Right cardiac atrium (tissue), 5 donors: Measurements from ENCODE around the gene GAS7. TPM values are rescaled to one million over a fixed set of nuclear protein-coding genes. Genes with fewer than 3 reads are reported as not detected.
"Not testable (repeated sequence)": the region's sequence is repeated elsewhere in the genome, so short reads cannot be mapped to it uniquely, and the experiment has no call there.

Experiments
- ATAC-seq, 2 donors: fragments of 200-7000 bp; cut with Tn5 transposase; one replicate each; pipeline versions ENCODE4 v1.8.0 to v1.9.1; 2020; ENCODE audit warnings: moderate library complexity in 2 of 2, mild to moderate bottlenecking in 1 of 2
- DNase-seq, 3 donors: peaks; one replicate each; pipeline ENCODE4 v3.0.0-alpha.2; 2020
- H3K27ac ChIP-seq: one replicate; pipeline ENCODE4 v1.5.1; 2013; ENCODE audit warnings: mild to moderate bottlenecking, low read length, control low read depth, moderate library complexity
- H3K27me3 ChIP-seq: one replicate; pipeline ENCODE4 v1.6.1; 2013; ENCODE audit not compliant: control insufficient read depth, insufficient read depth
- H3K4me1 ChIP-seq: one replicate; pipeline ENCODE4 v1.6.1; 2013; ENCODE audit warnings: low read length; ENCODE audit not compliant: control insufficient read depth, insufficient read depth
- H3K4me3 ChIP-seq: one replicate; pipeline ENCODE4 v1.5.1; 2013; ENCODE audit warnings: low read length, control low read depth
- H3K9me3 ChIP-seq: one replicate; pipeline ENCODE4 v1.6.1; 2013; ENCODE audit warnings: low read length; ENCODE audit not compliant: control insufficient read depth
- WGBS: extraction: QIAGEN DNeasy Blood & Tissue Kit; methylation state at CpG from one replicate; pipeline ENCODE4 v1.1.7; 2013; 5-methylcytosine and 5-hydroxymethylcytosine counted together
- intact Hi-C, 4 donors: fragments of 100-400 bp; cut with DNase I; formaldehyde crosslinking; loops; one replicate each; pipeline versions ENCODE4 v1.11.0 to v1.14.0; 2022 to 2023
- polyA plus RNA-seq: library from polyadenylated mRNA; stranded (reverse); fragments of 200-250 nt; gene quantifications from one replicate; pipeline ENCODE4 v1.2.3, GENCODE V29; 2013
- total RNA-seq, 4 donors: library from RNA; stranded (reverse); fragmentation: NEBNext Ultra II Directional; extraction: Animal tissue kit (Norgen Biotek cat#: 25700); gene quantifications; one replicate each; pipeline ENCODE4 v1.2.1, GENCODE V29; 2021
- donor health status: healthy with polysubstance abuse.
- donor health status: DM: no; HTN: yes; CAD: no.
- donor health status: DM: no; HTN: no; CAD: no.
- donor health status: DM: no; HTN: yes; CAD: no; lungs with severe emphysema.
- donor health status: DM: yes; HTN: yes; CAD: no.

Gene GAS7
- total and polyA plus RNA-seq, 5 donors: 40.3 to 200 (median 113) TPM

DNA sequence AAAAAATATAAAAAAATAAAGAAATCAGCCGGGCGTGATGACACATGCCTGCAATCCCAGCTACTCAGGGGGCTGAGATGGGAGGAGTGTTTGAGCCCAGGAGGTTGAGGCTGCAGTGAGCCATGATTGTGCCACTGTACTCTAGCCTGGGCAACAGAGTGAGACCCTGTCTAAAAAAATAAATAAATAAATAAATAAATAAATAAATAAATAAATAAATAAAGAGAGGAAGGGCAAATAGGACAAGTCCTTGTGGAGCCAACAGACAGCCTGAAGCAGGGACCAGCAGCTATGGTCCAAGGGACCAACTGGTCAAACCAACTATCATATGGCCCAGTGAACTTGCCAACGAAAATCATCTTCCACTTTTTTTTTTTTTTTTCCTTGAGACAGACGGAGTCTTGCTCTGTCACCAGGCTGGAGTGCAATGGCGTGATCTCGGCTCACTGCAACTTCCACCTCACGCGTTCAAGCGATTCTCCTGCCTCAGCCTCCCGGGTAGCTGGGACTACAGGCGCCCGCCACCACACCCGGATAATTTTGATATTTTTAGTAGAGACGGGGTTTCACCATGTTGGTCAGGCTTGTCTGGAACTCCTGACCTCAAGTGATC, 181.3 kb downstream of the GAS7 start:
- H3K27ac ChIP-seq, H3K4me1 ChIP-seq, H3K27me3 ChIP-seq, H3K4me3 ChIP-seq, H3K9me3 ChIP-seq, intact Hi-C loops, ATAC-seq: not testable (repeated sequence)
- DNase-seq: peak in 1 of 3 donors; percentile 24
- 89% methylated on average over 14 of the region's 14 CpGs for WGBS

DNA sequence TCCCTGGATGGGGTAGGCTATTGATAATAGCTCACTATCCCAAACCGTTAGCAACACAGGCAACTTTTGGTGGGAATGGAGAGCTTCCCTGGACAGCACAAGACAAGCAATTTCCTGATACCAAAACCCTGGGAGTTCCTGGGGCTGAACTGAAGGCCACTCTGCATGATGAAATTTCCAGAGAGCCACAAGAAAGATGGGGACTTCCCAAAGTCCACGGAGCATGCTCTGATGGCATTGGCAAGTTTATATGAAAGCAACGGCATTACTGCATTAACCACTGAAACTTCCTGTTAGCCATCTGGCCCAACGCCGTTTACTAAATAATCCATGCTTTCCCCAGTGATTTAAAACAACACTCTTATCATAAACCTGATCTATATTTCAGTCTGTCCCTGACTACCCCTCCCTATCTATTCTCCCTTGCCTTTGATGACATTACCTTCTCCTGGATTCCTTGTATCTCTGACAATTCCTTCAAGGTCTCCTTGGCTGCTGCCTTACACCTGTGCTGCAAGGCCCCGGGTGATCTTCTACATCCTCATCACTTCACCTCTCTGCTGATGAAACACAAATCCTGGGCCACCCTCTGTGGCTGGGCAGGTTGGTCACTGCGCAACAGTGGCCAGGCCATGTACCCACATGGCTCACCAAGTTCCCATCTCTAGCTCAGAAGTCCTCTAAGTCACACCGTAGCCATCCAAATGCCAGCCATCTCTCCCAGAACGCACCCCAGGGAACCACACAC, 184.9 kb downstream of the GAS7 start:
- 64% methylated on average over 9 of the region's 9 CpGs for WGBS
- peak in 1 of 3 donors; percentile 36 for DNase-seq
- H3K27ac ChIP-seq: no peak overlapping the region
- ATAC-seq: peak; percentile 45 to 47
- H3K9me3 ChIP-seq: no peaks in the 10 kb centered on the region
- H3K4me3 ChIP-seq: no peak overlapping the region
- H3K27me3 ChIP-seq: no peaks in the 10 kb centered on the region
- H3K4me1 ChIP-seq: peaks cover 11% of the 10 kb centered on the region
- intact Hi-C loops: no loop called here

DNA sequence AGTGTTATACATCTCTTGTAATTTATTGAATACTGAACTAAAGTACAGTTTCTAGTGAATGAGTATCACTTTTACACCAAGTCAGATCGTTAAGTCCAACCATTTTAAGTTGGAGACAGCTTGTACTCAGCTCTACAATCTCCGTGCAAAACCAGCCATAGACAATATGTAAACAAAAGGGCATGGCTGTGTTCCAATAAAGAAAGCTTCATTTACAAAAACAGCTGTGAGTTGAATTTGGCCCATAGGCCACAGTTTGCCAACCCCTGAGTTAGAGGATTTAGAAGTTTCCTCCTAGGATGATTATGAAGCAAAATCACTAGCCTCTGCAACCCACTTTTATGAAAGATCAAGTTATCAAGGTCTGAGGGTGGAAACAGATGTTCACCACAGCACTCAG, 187.7 kb downstream of the GAS7 start:
- Histone ChIP-seq H3K27me3 (no peaks in the 10 kb centered on the region), H3K4me3 (no peak overlapping the region), H3K27ac (no peak overlapping the region), H3K9me3 (no peaks in the 10 kb centered on the region), H3K4me1 (peaks cover 9% of the 10 kb centered on the region)
- DNase-seq: no peak
- no peak for ATAC-seq
- 47% methylated on average over 2 of the region's 2 CpGs for WGBS
- intact Hi-C loops: no loop called here

DNA sequence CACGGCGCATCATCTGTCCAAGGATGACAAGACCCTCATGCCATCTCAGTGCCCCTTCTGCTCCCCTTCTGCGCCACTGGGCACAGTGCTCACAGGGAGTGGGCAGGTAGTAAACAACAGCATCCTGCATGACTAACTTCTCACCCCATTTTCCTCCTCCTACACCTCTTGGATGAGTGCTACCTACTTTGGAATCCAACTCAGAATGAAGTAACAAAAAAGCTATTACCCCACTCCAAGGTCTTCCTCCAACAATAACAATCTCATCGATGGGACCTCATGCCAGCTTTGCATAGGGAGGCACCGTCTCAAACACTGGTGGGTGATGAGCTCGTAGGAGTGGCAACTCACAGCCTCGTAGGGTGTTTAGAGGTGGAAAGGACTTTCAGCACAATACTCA, 194.7 kb downstream of the GAS7 start:
- Histone ChIP-seq H3K4me1 (no peaks in the 10 kb centered on the region), H3K9me3 (no peaks in the 10 kb centered on the region), H3K27me3 (no peaks in the 10 kb centered on the region), H3K4me3 (no peak overlapping the region), H3K27ac (no peak overlapping the region)
- ATAC-seq: peak in 1 of 2 donors; percentile 26
- peak in 1 of 3 donors; percentile 23 for DNase-seq
- 56% methylated on average over 7 of the region's 7 CpGs for WGBS
- intact Hi-C loops: no loop called here

DNA sequence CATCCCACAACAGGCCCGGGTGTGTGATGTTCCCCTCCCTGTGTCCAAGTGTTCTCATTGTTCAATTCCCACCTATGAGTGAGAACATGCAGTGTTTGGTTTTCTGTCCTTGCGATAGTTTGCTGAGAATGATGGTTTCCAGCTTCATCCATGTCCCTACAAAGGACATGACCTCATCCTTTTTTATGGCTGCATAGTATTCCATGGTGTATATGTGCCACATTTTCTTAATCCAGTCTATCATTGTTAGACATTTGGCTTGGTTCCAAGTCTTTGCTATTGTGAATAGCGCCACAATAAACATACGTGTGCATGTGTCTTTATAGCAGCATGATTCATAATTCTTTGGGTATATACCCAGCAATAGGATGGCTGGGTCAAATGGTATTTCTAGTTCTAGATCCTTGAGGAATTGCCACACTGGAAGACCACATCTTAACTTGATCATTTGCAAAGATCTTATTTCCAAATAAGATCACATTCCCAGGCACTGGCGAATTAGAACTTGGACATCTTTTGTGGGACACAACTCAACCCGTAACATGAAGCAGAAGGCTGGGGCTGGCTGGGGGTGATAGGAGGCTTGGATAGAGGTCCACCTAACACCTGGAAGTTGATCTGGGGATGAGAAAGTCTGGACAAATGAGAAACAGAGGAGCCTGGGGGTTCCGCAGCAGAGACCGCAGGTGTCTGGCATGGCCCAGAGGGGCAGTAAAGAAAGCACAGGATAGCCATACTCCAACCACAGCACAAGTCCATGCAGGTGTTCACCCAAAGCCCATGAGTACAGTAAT, 195.6 kb downstream of the GAS7 start:
- H3K4me3 ChIP-seq, H3K27ac ChIP-seq, H3K27me3 ChIP-seq, intact Hi-C loops, ATAC-seq, H3K9me3 ChIP-seq, DNase-seq, H3K4me1 ChIP-seq: not testable (repeated sequence)
- 85% methylated on average over 8 of the region's 8 CpGs for WGBS

DNA sequence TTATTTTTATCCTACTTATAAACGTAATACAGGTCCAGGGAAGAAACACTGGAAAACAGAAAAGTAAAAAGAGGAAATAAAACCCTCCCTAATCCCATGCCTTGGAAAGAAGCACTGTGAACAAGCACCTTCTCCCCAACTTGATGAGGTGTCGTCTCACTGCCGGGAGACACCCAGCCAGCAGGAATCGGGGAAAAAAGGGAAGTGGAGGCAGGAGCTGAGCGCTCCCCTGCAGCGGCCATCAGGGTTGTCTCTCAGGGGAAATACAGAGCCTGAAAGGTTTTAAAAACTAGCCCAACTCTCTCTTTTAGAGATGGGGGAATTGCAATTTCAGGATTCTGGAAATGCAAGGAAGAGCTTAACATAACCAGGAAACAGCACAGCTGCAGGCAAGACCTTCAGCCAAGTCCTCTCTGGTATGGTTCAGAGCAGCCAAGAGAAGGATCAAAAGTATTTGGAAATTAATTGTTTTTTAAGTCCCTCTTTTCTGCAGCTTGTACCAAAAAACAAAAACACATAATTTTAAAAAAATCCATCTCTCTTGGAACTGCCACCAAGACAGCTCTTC, 197.0 kb downstream of the GAS7 start:
- H3K4me1 ChIP-seq: no peaks in the 10 kb centered on the region
- DNase-seq (no peak), ATAC-seq (peak in 1 of 2 donors; percentile 36)
- no peaks in the 10 kb centered on the region for H3K27me3 ChIP-seq
- no peaks in the 10 kb centered on the region for H3K9me3 ChIP-seq
- H3K27ac ChIP-seq: no peak overlapping the region
- no peak overlapping the region for H3K4me3 ChIP-seq
- WGBS: 36% methylated on average over 6 of the region's 6 CpGs
- intact Hi-C loops: no loop called here

DNA sequence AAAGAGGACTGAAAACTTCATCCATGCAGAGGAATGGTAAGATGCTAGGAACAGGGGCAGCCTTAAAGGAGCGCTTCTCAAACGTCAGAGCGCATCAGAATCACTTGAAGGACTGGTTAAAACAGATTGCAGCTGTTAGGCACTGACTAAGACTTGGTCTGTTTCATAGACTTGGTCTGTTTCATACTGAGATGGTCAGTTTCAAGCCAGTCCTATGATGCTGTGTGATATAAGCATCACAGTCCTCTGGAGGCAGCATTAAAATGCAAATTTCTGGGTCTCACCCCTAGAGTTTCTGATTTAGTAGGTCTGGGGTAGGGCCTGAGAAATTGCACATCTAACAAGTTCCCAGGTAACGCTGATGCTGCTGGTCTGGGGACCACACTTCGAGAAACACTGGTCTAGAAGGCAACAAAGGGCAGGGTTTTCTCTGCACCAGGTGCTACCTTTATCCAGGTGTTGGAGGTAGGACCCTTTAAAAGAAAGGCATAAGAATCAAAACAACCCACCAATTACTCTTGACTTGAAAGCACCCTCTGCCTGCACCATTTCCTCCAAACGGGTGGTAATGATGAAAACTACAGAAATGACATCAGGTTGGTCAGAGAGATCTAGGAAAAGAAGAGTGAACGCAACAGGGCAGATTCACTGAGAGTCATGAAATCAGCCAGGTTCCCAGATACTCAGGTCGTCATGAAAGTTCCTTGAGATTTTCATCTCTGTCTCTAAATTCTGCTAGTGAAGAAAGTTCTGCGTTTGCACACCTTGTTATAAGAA, 198.3 kb downstream of the GAS7 start:
- no peaks in the 10 kb centered on the region for H3K4me1 ChIP-seq
- WGBS: 75% methylated on average over 9 of the region's 9 CpGs
- no peak overlapping the region for H3K4me3 ChIP-seq
- no peak overlapping the region for H3K27ac ChIP-seq
- DNase-seq: no peak
- H3K9me3 ChIP-seq: no peaks in the 10 kb centered on the region
- no peaks in the 10 kb centered on the region for H3K27me3 ChIP-seq
- intact Hi-C loops: no loop called here
- no peak for ATAC-seq

DNA sequence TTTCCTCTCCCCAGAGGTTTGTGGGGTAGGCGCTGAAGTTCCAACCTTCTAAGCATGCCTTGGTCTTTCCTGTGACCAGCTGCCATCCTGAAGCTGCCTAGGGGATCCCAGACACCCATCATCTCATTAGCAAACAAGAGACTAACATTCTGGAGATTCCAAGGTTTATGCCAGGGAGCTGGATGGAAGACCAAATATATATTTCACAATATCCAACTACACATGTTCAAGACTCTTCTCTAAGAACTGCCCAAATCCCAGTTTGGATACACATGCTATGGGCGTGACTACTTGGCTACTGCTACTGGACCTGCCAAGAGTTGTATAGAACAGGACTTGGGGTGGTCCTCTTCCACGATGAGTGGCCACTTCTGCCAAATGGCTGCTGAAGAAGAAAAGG, 200.3 kb downstream of the GAS7 start:
- no peaks in the 10 kb centered on the region for H3K27me3 ChIP-seq
- DNase-seq: no peak
- peak in 1 of 2 donors; percentile 21 for ATAC-seq
- peaks cover 2% of the 10 kb centered on the region for H3K4me1 ChIP-seq
- WGBS: 73% methylated on average over 3 of the region's 3 CpGs
- H3K27ac ChIP-seq: no peak overlapping the region
- intact Hi-C loops: no loop called here
- no peaks in the 10 kb centered on the region for H3K9me3 ChIP-seq
- H3K4me3 ChIP-seq: no peak overlapping the region

DNA sequence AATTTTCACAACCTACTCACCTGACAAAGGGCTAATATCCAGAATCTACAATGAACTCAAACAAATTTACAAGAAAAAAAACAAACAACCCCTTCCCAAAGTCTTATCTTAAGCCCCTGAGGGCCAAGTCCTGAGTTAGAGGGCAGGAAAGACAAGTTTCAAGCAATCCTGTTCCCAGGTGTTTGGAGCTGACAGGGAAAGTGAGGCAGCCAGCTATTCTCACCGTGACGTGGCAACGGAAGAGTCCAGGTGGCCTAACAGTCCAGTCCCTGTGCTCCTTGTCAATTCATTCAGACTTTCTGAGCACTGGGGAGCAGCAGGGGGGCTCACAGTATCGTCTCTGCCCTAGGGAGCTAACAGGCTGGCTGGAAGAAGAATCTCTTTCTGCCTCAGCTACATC, 203.6 kb downstream of the GAS7 start:
- intact Hi-C loops: no loop called here
- no peak overlapping the region for H3K27ac ChIP-seq
- no peaks in the 10 kb centered on the region for H3K9me3 ChIP-seq
- WGBS: 76% methylated on average over 4 of the region's 4 CpGs
- DNase-seq (no peak), ATAC-seq (no peak)
- H3K4me1 ChIP-seq: peaks cover 2% of the 10 kb centered on the region
- H3K27me3 ChIP-seq: no peaks in the 10 kb centered on the region
- H3K4me3 ChIP-seq: no peak overlapping the region

DNA sequence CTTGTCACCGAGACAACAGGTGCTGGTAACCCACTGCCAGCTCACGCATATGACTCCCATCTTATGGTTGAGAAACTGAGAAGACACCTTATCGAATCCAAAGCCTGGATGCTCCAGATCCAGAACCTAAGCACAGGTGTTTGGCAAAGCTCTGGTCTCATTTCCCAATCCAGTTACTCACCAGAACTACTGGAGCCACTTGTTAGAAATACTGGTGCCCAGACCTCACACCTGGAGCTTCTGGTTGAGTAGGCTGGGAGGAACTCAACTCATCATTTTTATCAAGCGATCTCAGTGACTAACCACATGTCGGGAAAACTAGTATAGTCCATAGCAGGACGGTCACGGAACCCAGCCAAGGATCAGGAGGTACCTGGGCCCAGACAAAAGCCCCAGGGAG, 206.6 kb downstream of the GAS7 start:
- DNase-seq (no peak), ATAC-seq (no peak)
- intact Hi-C loops: no loop called here
- Histone ChIP-seq H3K27me3 (no peaks in the 10 kb centered on the region), H3K9me3 (no peaks in the 10 kb centered on the region), H3K27ac (no peak overlapping the region), H3K4me3 (no peak overlapping the region), H3K4me1 (peaks cover 6% of the 10 kb centered on the region)
- WGBS: 95% methylated on average over 7 of the region's 7 CpGs
